GM23338 (cell line): ENCODE results near the gene SIRT1. TPM values are rescaled to one million over a fixed set of nuclear protein-coding genes. Genes with fewer than 3 reads are reported as not detected.

Source experiments
- ATAC-seq: fragments of 200-7000 bp; cut with Tn5 transposase; 3 replicates; pipeline ENCODE4 v1.9.1; 2020
- DNase-seq: peaks from one replicate; pipeline ENCODE4 v3.0.0-alpha.2; 2015; ENCODE audit warnings: low spot score
- H2AFZ ChIP-seq: fragments of 200-600 bp; sonication (generic); 2 replicates; pipeline ENCODE4 v1.8.0; 2016; ENCODE audit warnings: antibody characterized with exemption, mild to moderate bottlenecking, moderate library complexity
- H3F3A ChIP-seq: fragments of 200-600 bp; sonication (generic); replicated peaks from 2 replicates; pipeline ENCODE4 v1.8.0; 2017; ENCODE audit warnings: antibody characterized with exemption, mixed run types, low read depth
- H3K27ac ChIP-seq: fragments of 200-600 bp; sonication (generic); 2 replicates; pipeline ENCODE4 v1.6.1; 2016; ENCODE audit warnings: low read depth
- H3K27me3 ChIP-seq: fragments of 200-600 bp; sonication (generic); 2 replicates; pipeline ENCODE4 v1.8.0; 2016; ENCODE audit warnings: mild to moderate bottlenecking, mixed run types, moderate library complexity; ENCODE audit not compliant: insufficient read depth
- H3K36me3 ChIP-seq: fragments of 200-600 bp; sonication (generic); 2 replicates; pipeline ENCODE4 v1.8.0; 2016; ENCODE audit warnings: mild to moderate bottlenecking; ENCODE audit not compliant: insufficient read depth
- H3K4me1 ChIP-seq: fragments of 200-600 bp; sonication (generic); 2 replicates; pipeline ENCODE4 v1.8.0; 2016; ENCODE audit warnings: mild to moderate bottlenecking, moderate library complexity; ENCODE audit not compliant: insufficient read depth
- H3K4me2 ChIP-seq: fragments of 200-600 bp; sonication (generic); 2 replicates; pipeline ENCODE4 v1.7.1; 2017; ENCODE audit warnings: mixed run types
- H3K4me3 ChIP-seq: fragments of 200-600 bp; sonication (generic); 2 replicates; pipeline ENCODE4 v1.6.1; 2016; ENCODE audit warnings: mixed run types
- H3K79me2 ChIP-seq: fragments of 200-600 bp; sonication (generic); replicated peaks from 2 replicates; pipeline ENCODE4 v1.8.0; 2017; ENCODE audit warnings: mild to moderate bottlenecking; ENCODE audit not compliant: insufficient read depth
- H3K9me2 ChIP-seq: fragments of 200-600 bp; sonication (generic); 2 replicates; pipeline ENCODE4 v1.8.0; 2017; ENCODE audit not compliant: insufficient read depth
- H4K20me1 ChIP-seq: fragments of 200-600 bp; sonication (generic); replicated peaks from 2 replicates; pipeline ENCODE4 v1.8.0; 2017; ENCODE audit warnings: mild to moderate bottlenecking; ENCODE audit not compliant: insufficient read depth
- H3K27ac Mint-ChIP-seq: 2 replicates; pipeline ENCODE4 v1.8.0; 2020; ENCODE audit warnings: inconsistent platforms, mild to moderate bottlenecking, moderate library complexity, mixed read lengths
- H3K27me3 Mint-ChIP-seq: 3 replicates; pipeline ENCODE4 v1.8.0; 2022; ENCODE audit warnings: low read depth, mild to moderate bottlenecking, moderate library complexity, mixed read lengths, inconsistent platforms; ENCODE audit not compliant: insufficient read depth, poor library complexity
- H3K36me3 Mint-ChIP-seq: 3 replicates; pipeline ENCODE4 v1.8.0; 2021; ENCODE audit warnings: low read depth, mild to moderate bottlenecking, inconsistent platforms, moderate library complexity, mixed read lengths
- H3K4me1 Mint-ChIP-seq: 3 replicates; pipeline ENCODE4 v1.8.0; 2020; ENCODE audit warnings: mild to moderate bottlenecking, inconsistent platforms, mixed read lengths
- H3K4me3 Mint-ChIP-seq: 3 replicates; pipeline ENCODE4 v1.8.0; 2021; ENCODE audit warnings: moderate library complexity, mild to moderate bottlenecking, inconsistent platforms, mixed read lengths
- H3K9me3 Mint-ChIP-seq: 3 replicates; pipeline ENCODE4 v1.8.0; 2020; ENCODE audit warnings: moderate library complexity, mild to moderate bottlenecking, inconsistent platforms, mixed read lengths
- CREB1 ChIP-seq: fragments of 250-450 bp; sonication (Bioruptor Pico); IDR thresholded peaks from 2 replicates; pipeline ENCODE4 v1.5.0; 2020; ENCODE audit warnings: low read depth, mild to moderate bottlenecking, moderate library complexity
- EZH2 ChIP-seq: fragments of 200-600 bp; sonication (generic); IDR thresholded peaks from one replicate; pipeline ENCODE4 v1.8.0; 2017; ENCODE audit warnings: antibody characterized with exemption, mild to moderate bottlenecking, low read depth; ENCODE audit not compliant: unreplicated experiment
- EZH2phosphoT487 ChIP-seq: fragments of 200-600 bp; sonication (generic); IDR thresholded peaks from one replicate; pipeline ENCODE4 v1.8.1; 2018; ENCODE audit warnings: antibody characterized with exemption; ENCODE audit not compliant: unreplicated experiment
- JUNB ChIP-seq: IDR thresholded peaks from one replicate; pipeline ENCODE4 v1.6.1; 2016; ENCODE audit warnings: antibody characterized with exemption; ENCODE audit not compliant: unreplicated experiment
- NANOG ChIP-seq: IDR thresholded peaks from 2 replicates; pipeline ENCODE4 v1.6.1; 2016; ENCODE audit warnings: antibody characterized with exemption, borderline replicate concordance
- POLR2AphosphoS5 ChIP-seq: IDR thresholded peaks from 2 replicates; pipeline ENCODE4 v1.6.1; 2016; ENCODE audit warnings: antibody characterized with exemption, low read depth
- STAT1 ChIP-seq: IDR thresholded peaks from one replicate; pipeline ENCODE4 v1.6.1; 2016; ENCODE audit warnings: antibody characterized with exemption; ENCODE audit not compliant: unreplicated experiment
- ZNF114 ChIP-seq: fragments of 250-450 bp; sonication (Bioruptor Pico); IDR thresholded peaks from 2 replicates; pipeline ENCODE4 v1.5.0; 2020; ENCODE audit warnings: mild to moderate bottlenecking, moderate library complexity
- ZNF331 ChIP-seq: fragments of 250-450 bp; sonication (Bioruptor Pico); IDR thresholded peaks from 2 replicates; pipeline ENCODE4 v1.5.0; 2020; ENCODE audit warnings: low read depth, mild to moderate bottlenecking, moderate library complexity
- polyA plus RNA-seq: library from polyadenylated mRNA; unstranded; fragments of >200 nt; fragmentation: Nextera tagmentation; extraction: Ambion mirVana; gene quantifications from 2 replicates; pipeline ENCODE4 v1.2.1, GENCODE V29; 2016
- total RNA-seq: library from RNA; depleted of rRNA; stranded (reverse); fragments of >200 nt; shearing (Covaris generic); gene quantifications from 2 replicates; pipeline ENCODE4 v1.2.3, GENCODE V29; 2014
- TF ChIP-seq, protein P1 (sequence below): IDR thresholded peaks from one replicate; pipeline ENCODE4 v1.6.1; 2018; ENCODE audit warnings: antibody characterized with exemption; ENCODE audit not compliant: unreplicated experiment
- TF ChIP-seq, protein P2 (sequence below), 2 experiments: fragments of 200-600 bp in 1 of 2; sonication (generic) in 1 of 2; conservative IDR thresholded peaks; 2 replicates each; pipeline versions ENCODE4 v1.5.1 to v1.6.1; 2016 to 2017; ENCODE audit warnings: antibody characterized with exemption in 2 of 2, low read depth in 2 of 2, mild to moderate bottlenecking in 2 of 2, moderate library complexity in 1 of 2
- TF ChIP-seq, protein P3 (sequence below): IDR thresholded peaks from 2 replicates; pipeline ENCODE4 v1.6.1; 2016; ENCODE audit warnings: antibody characterized with exemption

Gene SIRT1
- total and polyA plus RNA-seq, 2 experiments from 2014 or later, result 35.9 to 61.6 TPM

DNA sequence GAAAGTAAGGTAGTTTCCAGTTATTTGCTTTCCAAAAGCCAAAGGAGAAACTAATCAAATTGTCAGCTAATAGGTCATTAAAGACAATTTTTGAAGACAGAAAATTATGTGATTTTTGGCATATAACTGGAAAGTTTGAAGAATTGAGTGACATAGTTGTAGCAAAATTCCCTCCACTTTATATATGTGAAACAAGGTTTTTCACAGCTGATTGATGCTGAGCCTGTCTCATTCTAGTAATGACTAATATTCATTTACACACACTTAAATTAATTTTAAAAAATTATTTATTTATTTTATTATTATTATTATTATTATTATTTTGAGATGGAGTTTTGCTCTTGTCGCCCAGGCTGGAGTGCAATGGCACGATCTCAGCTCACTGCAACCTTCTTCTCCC lies 16.3 kb upstream of the SIRT1 start (continued):
- TF ChIP-seq, protein P1, sequence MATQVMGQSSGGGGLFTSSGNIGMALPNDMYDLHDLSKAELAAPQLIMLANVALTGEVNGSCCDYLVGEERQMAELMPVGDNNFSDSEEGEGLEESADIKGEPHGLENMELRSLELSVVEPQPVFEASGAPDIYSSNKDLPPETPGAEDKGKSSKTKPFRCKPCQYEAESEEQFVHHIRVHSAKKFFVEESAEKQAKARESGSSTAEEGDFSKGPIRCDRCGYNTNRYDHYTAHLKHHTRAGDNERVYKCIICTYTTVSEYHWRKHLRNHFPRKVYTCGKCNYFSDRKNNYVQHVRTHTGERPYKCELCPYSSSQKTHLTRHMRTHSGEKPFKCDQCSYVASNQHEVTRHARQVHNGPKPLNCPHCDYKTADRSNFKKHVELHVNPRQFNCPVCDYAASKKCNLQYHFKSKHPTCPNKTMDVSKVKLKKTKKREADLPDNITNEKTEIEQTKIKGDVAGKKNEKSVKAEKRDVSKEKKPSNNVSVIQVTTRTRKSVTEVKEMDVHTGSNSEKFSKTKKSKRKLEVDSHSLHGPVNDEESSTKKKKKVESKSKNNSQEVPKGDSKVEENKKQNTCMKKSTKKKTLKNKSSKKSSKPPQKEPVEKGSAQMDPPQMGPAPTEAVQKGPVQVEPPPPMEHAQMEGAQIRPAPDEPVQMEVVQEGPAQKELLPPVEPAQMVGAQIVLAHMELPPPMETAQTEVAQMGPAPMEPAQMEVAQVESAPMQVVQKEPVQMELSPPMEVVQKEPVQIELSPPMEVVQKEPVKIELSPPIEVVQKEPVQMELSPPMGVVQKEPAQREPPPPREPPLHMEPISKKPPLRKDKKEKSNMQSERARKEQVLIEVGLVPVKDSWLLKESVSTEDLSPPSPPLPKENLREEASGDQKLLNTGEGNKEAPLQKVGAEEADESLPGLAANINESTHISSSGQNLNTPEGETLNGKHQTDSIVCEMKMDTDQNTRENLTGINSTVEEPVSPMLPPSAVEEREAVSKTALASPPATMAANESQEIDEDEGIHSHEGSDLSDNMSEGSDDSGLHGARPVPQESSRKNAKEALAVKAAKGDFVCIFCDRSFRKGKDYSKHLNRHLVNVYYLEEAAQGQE, result no peak
- no peak for TF ChIP-seq EZH2
- TF ChIP-seq JUNB, result no peak
- TF ChIP-seq ZNF114 (CRISPR knock-in tag), result no peak
- TF ChIP-seq EZH2phosphoT487, result no peak
- TF ChIP-seq ZNF331, result no peak
- no peak for TF ChIP-seq NANOG
- TF ChIP-seq, protein P2, sequence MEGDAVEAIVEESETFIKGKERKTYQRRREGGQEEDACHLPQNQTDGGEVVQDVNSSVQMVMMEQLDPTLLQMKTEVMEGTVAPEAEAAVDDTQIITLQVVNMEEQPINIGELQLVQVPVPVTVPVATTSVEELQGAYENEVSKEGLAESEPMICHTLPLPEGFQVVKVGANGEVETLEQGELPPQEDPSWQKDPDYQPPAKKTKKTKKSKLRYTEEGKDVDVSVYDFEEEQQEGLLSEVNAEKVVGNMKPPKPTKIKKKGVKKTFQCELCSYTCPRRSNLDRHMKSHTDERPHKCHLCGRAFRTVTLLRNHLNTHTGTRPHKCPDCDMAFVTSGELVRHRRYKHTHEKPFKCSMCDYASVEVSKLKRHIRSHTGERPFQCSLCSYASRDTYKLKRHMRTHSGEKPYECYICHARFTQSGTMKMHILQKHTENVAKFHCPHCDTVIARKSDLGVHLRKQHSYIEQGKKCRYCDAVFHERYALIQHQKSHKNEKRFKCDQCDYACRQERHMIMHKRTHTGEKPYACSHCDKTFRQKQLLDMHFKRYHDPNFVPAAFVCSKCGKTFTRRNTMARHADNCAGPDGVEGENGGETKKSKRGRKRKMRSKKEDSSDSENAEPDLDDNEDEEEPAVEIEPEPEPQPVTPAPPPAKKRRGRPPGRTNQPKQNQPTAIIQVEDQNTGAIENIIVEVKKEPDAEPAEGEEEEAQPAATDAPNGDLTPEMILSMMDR (conservative IDR thresholded peaks at IDR 0.05; ENCODE audit: low read depth in 2 of 2), result no peak
- no peak for TF ChIP-seq CREB1 (CRISPR knock-in tag)
- TF ChIP-seq, protein P3, sequence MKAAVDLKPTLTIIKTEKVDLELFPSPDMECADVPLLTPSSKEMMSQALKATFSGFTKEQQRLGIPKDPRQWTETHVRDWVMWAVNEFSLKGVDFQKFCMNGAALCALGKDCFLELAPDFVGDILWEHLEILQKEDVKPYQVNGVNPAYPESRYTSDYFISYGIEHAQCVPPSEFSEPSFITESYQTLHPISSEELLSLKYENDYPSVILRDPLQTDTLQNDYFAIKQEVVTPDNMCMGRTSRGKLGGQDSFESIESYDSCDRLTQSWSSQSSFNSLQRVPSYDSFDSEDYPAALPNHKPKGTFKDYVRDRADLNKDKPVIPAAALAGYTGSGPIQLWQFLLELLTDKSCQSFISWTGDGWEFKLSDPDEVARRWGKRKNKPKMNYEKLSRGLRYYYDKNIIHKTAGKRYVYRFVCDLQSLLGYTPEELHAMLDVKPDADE, result no peak
- no peak for TF ChIP-seq POLR2AphosphoS5
- TF ChIP-seq STAT1, result no peak

DNA sequence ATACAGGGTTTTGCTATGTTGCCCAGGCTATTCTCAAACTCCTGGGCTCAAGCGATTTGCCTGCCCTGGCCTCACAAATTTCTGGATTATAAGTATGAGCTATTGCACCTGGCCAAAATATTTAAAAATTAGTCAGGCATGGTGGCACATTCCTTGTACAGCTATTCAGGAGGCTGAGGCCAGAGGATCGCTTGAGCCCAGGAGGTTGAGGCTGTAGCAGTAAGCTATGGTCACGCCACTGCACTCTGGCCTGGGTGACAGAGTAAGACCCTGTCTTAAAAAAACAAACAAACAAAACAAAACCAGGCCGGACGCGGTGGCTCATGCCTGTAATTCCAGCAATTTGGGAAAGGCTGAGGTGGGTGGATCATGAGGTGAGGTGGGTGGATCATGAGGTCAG lies 14.5 kb upstream of the SIRT1 start:
- H3K4me3 Mint-ChIP-seq, result no peak overlapping the region
- Histone ChIP-seq H3K4me2 (no peak overlapping the region), H2AFZ (no peak overlapping the region), H3K27ac (no peak overlapping the region), H3F3A (no peaks in the 10 kb centered on the region), H3K4me3 (no peak overlapping the region), H4K20me1 (no peaks in the 10 kb centered on the region), H3K27me3 (no peaks in the 10 kb centered on the region), H3K9me2 (no peaks in the 10 kb centered on the region), H3K36me3 (no peaks in the 10 kb centered on the region), H3K4me1 (peaks cover under 1% of the 10 kb centered on the region; the same call in 1 of the 2 replicates), H3K79me2 (no peaks in the 10 kb centered on the region)
- no peaks in the 10 kb centered on the region for H3K9me3 Mint-ChIP-seq
- no peaks in the 10 kb centered on the region; the same call in 2 of the 3 replicates for H3K36me3 Mint-ChIP-seq
- DNase-seq, result no peak
- peaks cover 10% of the 10 kb centered on the region for H3K27me3 Mint-ChIP-seq
- ATAC-seq, result no peak
- no peaks in the 10 kb centered on the region for H3K4me1 Mint-ChIP-seq
- H3K27ac Mint-ChIP-seq, result no peak overlapping the region
- no peak for TF ChIP-seq ZNF331
- TF ChIP-seq JUNB, result no peak
- no peak for TF ChIP-seq POLR2AphosphoS5
- TF ChIP-seq, protein P1, result no peak
- no peak for TF ChIP-seq EZH2
- TF ChIP-seq, protein P3, result no peak
- no peak for TF ChIP-seq ZNF114 (CRISPR knock-in tag)
- no peak for TF ChIP-seq STAT1
- no peak for TF ChIP-seq EZH2phosphoT487
- no peak for TF ChIP-seq CREB1 (CRISPR knock-in tag)
